GM12865 (cell line): ENCODE data around the gene FLOT1.

Experiments
- DNase-seq: peaks from one replicate; pipeline ENCODE4 v3.0.0; 2010; ENCODE audit warnings: low read depth
- H3K4me3 ChIP-seq: 2 replicates; pipeline ENCODE4 v1.5.1; 2011; ENCODE audit warnings: mild to moderate bottlenecking, low read depth, low read length, control low read depth
- TF ChIP-seq, protein P1 (sequence below): IDR thresholded peaks from 2 replicates; pipeline ENCODE4 v1.5.1; 2011; ENCODE audit warnings: low read length, control low read depth, low read depth, inconsistent platforms; ENCODE audit not compliant: insufficient read depth; ENCODE audit errors: missing control alignments

Gene FLOT1

DNA sequence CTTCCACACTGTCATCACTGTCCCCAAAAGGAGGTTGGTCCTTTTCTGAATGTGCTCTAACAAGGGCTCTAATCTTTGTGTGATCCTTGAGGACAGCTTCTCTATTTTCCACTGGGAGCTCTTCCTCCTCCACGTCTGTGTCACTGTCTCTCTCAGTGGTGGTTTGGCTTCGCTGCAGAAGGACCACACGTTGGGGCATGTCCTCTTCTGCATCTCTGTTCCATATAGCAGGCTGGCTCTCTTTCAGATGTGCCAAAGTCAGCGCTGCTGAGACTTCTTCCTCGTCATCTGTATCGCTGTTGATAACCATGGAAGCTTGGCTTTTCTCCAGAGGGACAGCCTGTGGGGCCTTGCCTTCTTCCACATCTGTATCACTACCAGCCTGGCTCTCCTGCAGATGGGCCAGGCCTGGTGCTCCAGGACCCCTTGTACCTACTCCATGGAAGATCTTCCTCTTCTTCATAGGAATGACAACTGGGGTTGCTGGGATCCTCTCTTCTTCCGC is 30.0 kb downstream of the FLOT1 start:
- TF ChIP-seq, protein P1, sequence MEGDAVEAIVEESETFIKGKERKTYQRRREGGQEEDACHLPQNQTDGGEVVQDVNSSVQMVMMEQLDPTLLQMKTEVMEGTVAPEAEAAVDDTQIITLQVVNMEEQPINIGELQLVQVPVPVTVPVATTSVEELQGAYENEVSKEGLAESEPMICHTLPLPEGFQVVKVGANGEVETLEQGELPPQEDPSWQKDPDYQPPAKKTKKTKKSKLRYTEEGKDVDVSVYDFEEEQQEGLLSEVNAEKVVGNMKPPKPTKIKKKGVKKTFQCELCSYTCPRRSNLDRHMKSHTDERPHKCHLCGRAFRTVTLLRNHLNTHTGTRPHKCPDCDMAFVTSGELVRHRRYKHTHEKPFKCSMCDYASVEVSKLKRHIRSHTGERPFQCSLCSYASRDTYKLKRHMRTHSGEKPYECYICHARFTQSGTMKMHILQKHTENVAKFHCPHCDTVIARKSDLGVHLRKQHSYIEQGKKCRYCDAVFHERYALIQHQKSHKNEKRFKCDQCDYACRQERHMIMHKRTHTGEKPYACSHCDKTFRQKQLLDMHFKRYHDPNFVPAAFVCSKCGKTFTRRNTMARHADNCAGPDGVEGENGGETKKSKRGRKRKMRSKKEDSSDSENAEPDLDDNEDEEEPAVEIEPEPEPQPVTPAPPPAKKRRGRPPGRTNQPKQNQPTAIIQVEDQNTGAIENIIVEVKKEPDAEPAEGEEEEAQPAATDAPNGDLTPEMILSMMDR: no peak
- DNase-seq: no peak
- H3K4me3 ChIP-seq: no peak overlapping the region

DNA sequence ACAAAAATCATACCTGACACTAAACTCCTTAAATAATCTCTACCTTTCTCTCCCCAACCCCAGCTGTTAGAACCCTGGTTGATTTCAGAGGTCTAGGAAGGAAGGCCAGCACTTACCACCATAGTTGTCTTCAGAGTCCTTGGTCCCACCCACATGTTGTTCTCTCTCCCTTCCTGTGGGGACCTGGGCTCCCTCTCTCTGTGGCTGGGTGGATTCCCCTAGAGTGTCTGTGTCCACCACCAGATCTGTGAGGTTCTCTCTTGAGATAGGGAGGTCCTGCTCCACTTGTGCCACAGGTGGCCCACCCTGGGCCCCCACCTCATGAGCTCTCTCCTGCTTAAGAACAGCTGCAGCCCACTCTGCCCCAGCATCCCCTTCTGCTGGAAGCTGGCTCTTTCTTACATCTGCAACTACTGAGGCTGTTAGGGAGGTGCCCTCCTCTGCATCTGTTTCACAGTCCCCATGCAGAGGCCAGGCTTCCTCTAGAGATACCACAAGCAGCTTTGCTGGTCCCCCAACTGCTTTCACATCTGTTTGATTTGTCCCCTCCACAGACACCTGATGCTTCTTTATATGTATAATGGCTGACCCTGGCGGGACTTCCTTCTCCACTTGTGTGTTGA is 30.6 kb downstream of the FLOT1 start:
- H3K4me3 ChIP-seq: no peak overlapping the region
- TF ChIP-seq, protein P1: no peak
- peak; percentile 55 for DNase-seq

DNA sequence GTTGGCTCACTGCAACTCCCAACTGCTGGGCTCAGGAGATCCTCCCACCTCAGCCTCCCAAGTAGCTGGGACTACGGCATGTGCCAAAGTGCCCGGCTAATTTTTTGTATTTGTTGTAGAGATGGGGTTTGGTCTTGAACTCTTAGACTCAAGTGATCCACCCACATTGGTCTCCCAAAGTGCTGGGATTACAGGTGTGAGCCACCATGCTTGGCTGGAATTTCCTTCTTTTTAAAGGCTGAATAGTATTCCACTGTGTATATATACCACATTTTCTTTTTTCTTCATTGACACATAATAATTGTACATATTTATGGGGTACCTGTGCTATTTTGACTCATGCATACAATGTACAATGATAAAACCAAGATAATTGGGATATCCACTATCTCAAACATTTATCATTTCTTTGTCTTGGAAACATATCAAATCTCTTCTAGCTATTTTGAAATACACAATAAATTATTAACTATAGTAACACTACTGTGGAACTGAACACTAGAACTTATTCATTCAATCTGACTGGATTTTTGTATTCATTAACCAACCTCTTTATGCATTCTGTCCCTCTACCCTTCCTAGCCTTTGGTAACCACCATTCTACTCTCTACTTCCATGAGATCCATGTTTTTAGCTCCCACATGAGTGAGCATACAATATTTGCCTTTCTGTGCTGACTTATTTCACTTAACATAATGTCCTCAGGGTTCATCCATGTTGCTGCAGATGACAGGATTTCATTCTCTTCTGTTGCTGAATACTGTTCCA is 33.2 kb downstream of the FLOT1 start:
- no peak overlapping the region for H3K4me3 ChIP-seq
- DNase-seq: no peak
- TF ChIP-seq, protein P1: no peak

DNA sequence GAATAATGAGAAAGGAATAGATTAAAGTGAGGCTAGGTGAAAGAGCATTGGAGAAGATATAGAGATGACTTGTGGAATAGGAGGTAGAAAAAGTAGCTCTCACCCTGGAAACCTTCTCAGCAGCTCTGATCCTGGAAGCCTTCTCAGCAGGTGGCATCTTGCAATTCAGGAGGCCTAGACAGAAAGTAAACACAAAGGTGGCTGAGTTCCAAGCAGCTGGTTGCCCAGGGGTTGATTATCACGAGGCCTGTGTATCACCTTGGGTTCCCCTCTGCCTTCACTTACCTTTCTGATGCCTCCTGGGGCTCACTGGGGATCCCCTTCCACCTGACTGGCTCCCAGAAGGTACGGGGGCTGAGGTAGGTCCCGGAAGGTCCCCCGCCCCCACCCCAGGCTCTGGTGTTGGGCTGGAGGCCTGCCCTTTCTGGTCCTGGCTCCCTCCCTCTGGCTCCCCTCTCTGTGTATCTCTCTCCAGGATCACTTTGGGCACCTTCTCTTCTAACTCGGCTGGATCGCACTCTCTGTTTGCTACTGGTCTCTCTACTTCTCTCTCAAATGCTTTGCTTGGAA is 35.1 kb downstream of the FLOT1 start:
- TF ChIP-seq, protein P1: no peak
- no peak for DNase-seq
- no peak overlapping the region for H3K4me3 ChIP-seq

DNA sequence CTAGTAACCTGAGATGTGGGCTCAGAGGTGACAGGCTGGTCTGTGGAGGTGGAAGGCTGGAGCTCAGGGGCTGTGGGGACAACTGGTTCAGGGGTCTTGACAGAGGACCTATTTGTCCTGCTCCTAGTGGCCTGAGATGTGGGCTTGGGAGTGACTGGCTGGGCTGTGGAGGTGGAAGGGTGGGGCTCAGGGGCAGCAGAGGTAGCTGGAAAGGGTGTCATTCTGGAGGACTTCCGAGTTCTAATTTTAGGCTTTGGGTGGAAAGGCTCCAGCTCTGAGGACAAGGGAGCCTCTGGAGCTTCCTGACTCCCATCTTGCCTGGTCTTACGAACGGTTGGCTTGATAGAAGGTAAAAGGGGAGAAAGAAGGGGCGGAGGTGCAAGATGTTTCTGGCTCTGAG is 36.9 kb downstream of the FLOT1 start:
- TF ChIP-seq, protein P1: no peak
- no peak for DNase-seq

DNA sequence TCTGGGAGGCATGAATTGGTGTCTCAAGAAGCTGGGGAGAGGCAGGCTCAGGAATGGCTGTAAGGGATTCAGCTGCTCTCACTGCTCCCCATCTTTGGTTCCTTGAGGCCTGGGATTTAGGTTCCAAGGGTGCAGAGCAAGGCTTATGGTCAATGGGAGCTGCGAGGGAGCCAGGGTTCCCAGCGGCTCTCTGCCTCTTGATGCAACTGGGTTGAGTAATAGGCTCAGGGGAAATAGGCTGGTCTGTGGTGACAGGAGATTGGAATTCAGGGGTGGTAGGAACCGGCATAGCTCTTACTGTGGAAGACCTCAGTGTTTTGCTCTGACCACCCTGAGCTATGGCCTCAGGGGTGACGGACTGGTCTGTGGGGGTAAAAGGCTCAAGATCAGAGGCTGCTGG is 38.7 kb downstream of the FLOT1 start:
- no peak for DNase-seq
- no peak overlapping the region for H3K4me3 ChIP-seq

More for the DNA sequence above, 36.9 kb downstream of the FLOT1 start:
- H3K4me3 ChIP-seq: no peak overlapping the region

More for the DNA sequence above, 38.7 kb downstream of the FLOT1 start:
- TF ChIP-seq, protein P1: no peak
